ENCODE measurements around the gene ALG2.
"Not testable (repeated sequence)": the region's sequence is repeated elsewhere in the genome, so short reads cannot be mapped to it uniquely, and the experiment has no call there.

Gene ALG2

GRCh38 chr9:99221621-99222415 lies at the start of gene ALG2, which contains the start of gene SEC61B:
Gene ALG2 (minus strand): TSS chr9:99221942. CDS start chr9:99221894, 48 bp downstream.
Gene SEC61B (plus strand): TSS chr9:99222282. CDS start chr9:99222364, 82 bp downstream.
- peak; percentile 92 for DNase-seq

GRCh38 chr9:99270491-99270890 lies 48.7 kb upstream of the ALG2 start:
- no peak for DNase-seq

GRCh38 chr9:99269416-99269815 lies 47.7 kb upstream of the ALG2 start:
- DNase-seq = no peak

GRCh38 chr9:99266255-99267023 lies 44.7 kb upstream of the ALG2 start:
- DNase-seq = peak; percentile 51

- DNase-seq = no peak
Measured at GRCh38 chr9:99265691-99266090, 43.9 kb upstream of the ALG2 start.

GRCh38 chr9:99264070-99264680 lies 42.4 kb upstream of the ALG2 start:
- no peak for DNase-seq

- no peak for DNase-seq
Measured at GRCh38 chr9:99262949-99263418, 41.2 kb upstream of the ALG2 start.

- no peak for DNase-seq
Measured at GRCh38 chr9:99261923-99262322, 40.2 kb upstream of the ALG2 start.

GRCh38 chr9:99259231-99259918 lies 37.6 kb upstream of the ALG2 start:
- DNase-seq = peak; percentile 28

GRCh38 chr9:99257723-99258389 lies 36.1 kb upstream of the ALG2 start:
- no peak for DNase-seq

- DNase-seq = no peak
Measured at GRCh38 chr9:99255651-99256050, 33.9 kb upstream of the ALG2 start.

GRCh38 chr9:99253772-99254431 lies 32.2 kb upstream of the ALG2 start:
- DNase-seq = peak; percentile 41

- no peak for DNase-seq
Measured at GRCh38 chr9:99253134-99253533, 31.4 kb upstream of the ALG2 start.

GRCh38 chr9:99251157-99251556 lies 29.4 kb upstream of the ALG2 start:
- DNase-seq = no peak

- no peak for DNase-seq
Measured at GRCh38 chr9:99249619-99250018, 27.9 kb upstream of the ALG2 start.

- no peak for DNase-seq
Measured at GRCh38 chr9:99244344-99245260, 22.9 kb upstream of the ALG2 start.

- DNase-seq = no peak
Measured at GRCh38 chr9:99241106-99241505, 19.4 kb upstream of the ALG2 start.

GRCh38 chr9:99239341-99240060 lies 17.8 kb upstream of the ALG2 start:
- no peak for DNase-seq

GRCh38 chr9:99238331-99238730 lies 16.6 kb upstream of the ALG2 start:
- DNase-seq = no peak

GRCh38 chr9:99237849-99238248 lies 16.1 kb upstream of the ALG2 start:
- DNase-seq = not testable (repeated sequence)

Data from activated CD4-positive, alpha-beta T cell treated with anti-CD3 and anti-CD28 coated beads, Interleukin-2, amount 50 U/mL, for 1 hour (primary cell).